Lower leg skin (tissue), 3 donors: ENCODE data around the gene PSENEN.

Source experiments
- CTCF ChIP-seq, 3 donors: fragments of 450-650 bp; IDR thresholded peaks; one replicate each; pipeline ENCODE4 v1.5.1; 2016; ENCODE audit warnings: antibody characterized with exemption in 3 of 3, mild to moderate bottlenecking in 3 of 3, moderate library complexity in 2 of 3
- POLR2A ChIP-seq, 2 donors: fragments of 450-650 bp; IDR thresholded peaks; one replicate each; pipeline ENCODE4 v1.6.1; 2016 to 2017; ENCODE audit warnings: antibody characterized with exemption in 2 of 2, mild to moderate bottlenecking in 1 of 2, moderate library complexity in 1 of 2

GRCh38 chr19:35718345-35719041 lies 27.0 kb upstream of the PSENEN start:
- TF ChIP-seq CTCF (IDR thresholded peaks at IDR 0.05) = no peak
- TF ChIP-seq POLR2A (IDR thresholded peaks at IDR 0.05) = no peak
